ENCODE measurements around the gene SYT13.

The SYT13 gene

DNA sequence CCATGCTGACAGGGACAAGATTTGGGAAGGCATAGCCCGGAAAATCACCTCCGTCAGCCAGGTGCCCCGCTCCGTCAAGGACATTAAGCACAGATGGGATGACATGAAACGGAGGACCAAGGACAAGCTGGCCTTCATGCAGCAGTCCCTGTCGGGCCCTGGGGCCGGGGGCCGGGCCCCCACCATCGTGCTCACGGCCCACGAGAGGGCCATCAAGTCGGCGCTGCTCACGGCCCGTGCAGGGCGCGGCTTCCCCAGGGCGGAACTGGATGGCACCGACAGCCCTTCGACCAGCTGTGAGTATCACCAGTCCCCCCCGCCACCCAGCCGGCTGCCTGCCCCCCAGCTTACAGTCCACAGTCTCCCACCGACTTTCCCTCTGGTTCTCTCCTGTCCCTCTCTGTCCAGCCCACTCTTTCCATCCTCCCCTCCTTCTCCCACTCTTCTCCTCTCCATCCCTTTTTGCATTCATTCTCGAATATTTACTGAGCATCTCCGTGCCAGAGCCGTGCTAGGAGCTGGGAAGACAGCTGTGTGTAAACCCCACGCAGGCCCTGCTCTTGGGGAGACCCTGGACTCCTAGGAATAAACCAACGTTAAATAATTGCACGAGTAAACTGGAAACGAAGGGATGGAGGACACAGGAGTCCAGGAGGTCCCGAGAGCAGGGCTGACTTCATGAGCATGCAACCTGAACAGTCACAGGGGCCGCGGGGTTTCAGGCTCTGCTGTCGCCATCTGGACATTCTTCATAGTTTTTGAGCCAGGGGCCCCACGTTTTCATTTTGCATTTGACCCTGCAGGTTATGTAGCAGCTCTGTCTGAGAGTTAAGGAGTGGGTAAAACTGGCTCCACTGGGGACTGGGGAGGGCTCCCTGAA is 76.9 kb downstream of the SYT13 start:
- peak overlapping the region; percentile 87 to 90 for H3K18ac ChIP-seq (ENCODE audit: low read depth in 1 of 2, low read length in 2 of 2)
- peak overlapping the region in 1 of 2 experiments; percentile 56 for H3K14ac ChIP-seq (ENCODE audit: low read length in 2 of 2)
- H3K27ac ChIP-seq (ENCODE audit: low read length, poor library complexity, severe bottlenecking) = no peak overlapping the region
- no peak for DNase-seq
- H4K8ac ChIP-seq (ENCODE audit: low read length) = peak overlapping the region; percentile 94
- no peaks in the 10 kb centered on the region for H3K27me3 ChIP-seq (ENCODE audit: control insufficient read depth in 1 of 2, insufficient read depth in 1 of 2, low read length in 2 of 2)
- H2BK15ac ChIP-seq (ENCODE audit: low read depth, poor library complexity, severe bottlenecking) = peak overlapping the region; percentile 87
- H3K9ac ChIP-seq (ENCODE audit: low read length) = peak overlapping the region; percentile 38
- no peak overlapping the region for H3K4me2 ChIP-seq (ENCODE audit: low read length, poor library complexity, severe bottlenecking)
- peaks cover 0 to 55% of the 10 kb centered on the region in 2 experiments for H3K36me3 ChIP-seq (ENCODE audit: control insufficient read depth in 1 of 2, insufficient read depth in 2 of 2, low read depth in 1 of 2, low read length in 2 of 2)
- WGBS = 81% methylated on average over 35 of the region's 35 CpGs
- peak overlapping the region; percentile 93 for H2BK120ac ChIP-seq (ENCODE audit: low read depth, low read length)
- H3K23ac ChIP-seq (ENCODE audit: low read length in 2 of 2) = peak overlapping the region in 1 of 2 experiments; percentile 81
- peak overlapping the region in 1 of 2 experiments; percentile 32 for H3K4me3 ChIP-seq (ENCODE audit: insufficient read depth in 1 of 2, low read depth in 1 of 2, low read length in 2 of 2)
- no peak overlapping the region for H2AK5ac ChIP-seq (ENCODE audit: low read length, severe bottlenecking)
- H4K91ac ChIP-seq (ENCODE audit: low read length) = peak overlapping the region; percentile 91
- no peak overlapping the region for H2BK5ac ChIP-seq (ENCODE audit: low read depth, low read length, poor library complexity, severe bottlenecking)
- H2BK12ac ChIP-seq (ENCODE audit: low read length in 2 of 2) = peak overlapping the region; percentile 83 to 97
- H3K4ac ChIP-seq (ENCODE audit: low read depth in 1 of 2, low read length in 2 of 2) = peak overlapping the region; percentile 60 to 86
- no peaks in the 10 kb centered on the region for H3K9me3 ChIP-seq (ENCODE audit: control insufficient read depth, low read length)
- H3K79me1 ChIP-seq (replicated peaks; ENCODE audit: low read length, poor library complexity, severe bottlenecking) = peaks cover 6% of the 10 kb centered on the region
- peaks cover 13% of the 10 kb centered on the region for H3K4me1 ChIP-seq (ENCODE audit: control insufficient read depth, insufficient read depth, low read depth, low read length)
- no peak overlapping the region for H2AFZ ChIP-seq (ENCODE audit: low read depth, low read length)

DNA sequence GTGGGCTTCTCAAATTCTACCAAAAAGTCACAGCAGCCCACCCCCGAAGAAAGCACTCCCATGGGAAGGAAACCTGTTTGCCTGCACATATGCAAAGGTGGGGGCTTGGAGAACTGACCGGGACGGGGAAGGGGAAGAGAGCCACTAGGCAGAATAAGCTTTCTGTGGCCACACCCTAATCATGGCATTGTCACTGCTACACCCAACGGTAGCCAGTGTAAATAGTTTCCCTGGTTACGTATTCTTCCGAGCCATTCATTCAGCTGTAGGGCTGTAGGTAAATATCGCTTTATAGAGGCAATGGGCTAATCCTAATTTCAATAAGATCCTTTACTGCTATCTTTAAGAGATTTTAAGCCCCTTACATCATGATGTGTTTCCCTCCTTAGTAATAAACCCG is 78.0 kb downstream of the SYT13 start:
- no peak overlapping the region for H3K14ac ChIP-seq (ENCODE audit: low read length in 2 of 2)
- no peak overlapping the region for H2BK120ac ChIP-seq (ENCODE audit: low read depth, low read length)
- H2BK5ac ChIP-seq (ENCODE audit: low read depth, low read length, poor library complexity, severe bottlenecking) = no peak overlapping the region
- H3K9me3 ChIP-seq (ENCODE audit: control insufficient read depth, low read length) = no peaks in the 10 kb centered on the region
- H3K4me1 ChIP-seq (ENCODE audit: control insufficient read depth, insufficient read depth, low read depth, low read length) = peaks cover 13% of the 10 kb centered on the region
- H2BK15ac ChIP-seq (ENCODE audit: low read depth, poor library complexity, severe bottlenecking) = no peak overlapping the region
- peaks cover 6% of the 10 kb centered on the region for H3K79me1 ChIP-seq (replicated peaks; ENCODE audit: low read length, poor library complexity, severe bottlenecking)
- no peak overlapping the region for H3K4me3 ChIP-seq (ENCODE audit: insufficient read depth in 1 of 2, low read depth in 1 of 2, low read length in 2 of 2)
- no peak overlapping the region for H3K27ac ChIP-seq (ENCODE audit: low read length, poor library complexity, severe bottlenecking)
- no peak overlapping the region for H2BK12ac ChIP-seq (ENCODE audit: low read length in 2 of 2)
- H3K4ac ChIP-seq (ENCODE audit: low read depth in 1 of 2, low read length in 2 of 2) = no peak overlapping the region
- H3K27me3 ChIP-seq (ENCODE audit: control insufficient read depth in 1 of 2, insufficient read depth in 1 of 2, low read length in 2 of 2) = no peaks in the 10 kb centered on the region
- H2AK5ac ChIP-seq (ENCODE audit: low read length, severe bottlenecking) = no peak overlapping the region
- 89% methylated on average over 7 of the region's 8 CpGs for WGBS
- no peak overlapping the region for H2AFZ ChIP-seq (ENCODE audit: low read depth, low read length)
- H4K8ac ChIP-seq (ENCODE audit: low read length) = no peak overlapping the region
- no peak overlapping the region for H3K18ac ChIP-seq (ENCODE audit: low read depth in 1 of 2, low read length in 2 of 2)
- H3K23ac ChIP-seq (ENCODE audit: low read length in 2 of 2) = no peak overlapping the region
- H3K9ac ChIP-seq (ENCODE audit: low read length) = no peak overlapping the region
- no peak overlapping the region for H3K4me2 ChIP-seq (ENCODE audit: low read length, poor library complexity, severe bottlenecking)
- H4K91ac ChIP-seq (ENCODE audit: low read length) = peak overlapping the region; percentile 49
- peaks cover 0 to 47% of the 10 kb centered on the region in 2 experiments for H3K36me3 ChIP-seq (ENCODE audit: control insufficient read depth in 1 of 2, insufficient read depth in 2 of 2, low read depth in 1 of 2, low read length in 2 of 2)
- DNase-seq = no peak

DNA sequence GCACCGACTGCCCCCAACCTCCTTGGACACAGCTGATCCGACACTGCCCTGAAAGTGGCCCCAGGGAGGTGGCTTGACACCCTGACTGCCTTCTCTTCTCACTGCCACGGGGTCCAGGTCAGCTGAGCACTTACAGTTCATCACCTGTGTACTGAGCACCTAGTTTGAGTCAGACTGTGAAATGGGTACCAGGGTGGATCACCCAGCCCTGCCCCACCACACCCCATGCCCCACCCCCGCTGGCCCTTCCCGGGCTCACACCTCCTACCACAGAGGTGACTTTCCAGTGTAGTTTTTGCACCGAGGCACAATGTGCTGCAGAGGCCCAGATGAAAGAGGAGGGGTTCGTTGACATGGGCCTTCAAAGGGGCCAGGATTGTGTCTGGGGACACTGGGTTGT is 80.2 kb downstream of the SYT13 start:
- no peak overlapping the region for H3K9ac ChIP-seq (ENCODE audit: low read length)
- H3K4me1 ChIP-seq (ENCODE audit: control insufficient read depth, insufficient read depth, low read depth, low read length) = peaks cover 12% of the 10 kb centered on the region
- no peak overlapping the region for H3K23ac ChIP-seq (ENCODE audit: low read length in 2 of 2)
- H4K91ac ChIP-seq (ENCODE audit: low read length) = no peak overlapping the region
- no peak overlapping the region for H2AK5ac ChIP-seq (ENCODE audit: low read length, severe bottlenecking)
- H3K4me3 ChIP-seq (ENCODE audit: insufficient read depth in 1 of 2, low read depth in 1 of 2, low read length in 2 of 2) = no peak overlapping the region
- H3K27me3 ChIP-seq (ENCODE audit: control insufficient read depth in 1 of 2, insufficient read depth in 1 of 2, low read length in 2 of 2) = no peaks in the 10 kb centered on the region
- no peak overlapping the region for H3K4me2 ChIP-seq (ENCODE audit: low read length, poor library complexity, severe bottlenecking)
- no peak overlapping the region for H3K27ac ChIP-seq (ENCODE audit: low read length, poor library complexity, severe bottlenecking)
- no peak overlapping the region for H2AFZ ChIP-seq (ENCODE audit: low read depth, low read length)
- no peak overlapping the region for H2BK15ac ChIP-seq (ENCODE audit: low read depth, poor library complexity, severe bottlenecking)
- 83% methylated on average over 5 of the region's 7 CpGs for WGBS
- H4K8ac ChIP-seq (ENCODE audit: low read length) = no peak overlapping the region
- no peak overlapping the region for H2BK5ac ChIP-seq (ENCODE audit: low read depth, low read length, poor library complexity, severe bottlenecking)
- H2BK120ac ChIP-seq (ENCODE audit: low read depth, low read length) = no peak overlapping the region
- no peak overlapping the region for H3K18ac ChIP-seq (ENCODE audit: low read depth in 1 of 2, low read length in 2 of 2)
- H3K4ac ChIP-seq (ENCODE audit: low read depth in 1 of 2, low read length in 2 of 2) = no peak overlapping the region
- no peak overlapping the region for H2BK12ac ChIP-seq (ENCODE audit: low read length in 2 of 2)
- no peak overlapping the region for H3K14ac ChIP-seq (ENCODE audit: low read length in 2 of 2)
- DNase-seq = no peak
- H3K79me1 ChIP-seq (replicated peaks; ENCODE audit: low read length, poor library complexity, severe bottlenecking) = peaks cover 7% of the 10 kb centered on the region
- no peaks in the 10 kb centered on the region for H3K9me3 ChIP-seq (ENCODE audit: control insufficient read depth, low read length)
- H3K36me3 ChIP-seq (ENCODE audit: control insufficient read depth in 1 of 2, insufficient read depth in 2 of 2, low read depth in 1 of 2, low read length in 2 of 2) = peaks cover 0 to 33% of the 10 kb centered on the region in 2 experiments

DNA sequence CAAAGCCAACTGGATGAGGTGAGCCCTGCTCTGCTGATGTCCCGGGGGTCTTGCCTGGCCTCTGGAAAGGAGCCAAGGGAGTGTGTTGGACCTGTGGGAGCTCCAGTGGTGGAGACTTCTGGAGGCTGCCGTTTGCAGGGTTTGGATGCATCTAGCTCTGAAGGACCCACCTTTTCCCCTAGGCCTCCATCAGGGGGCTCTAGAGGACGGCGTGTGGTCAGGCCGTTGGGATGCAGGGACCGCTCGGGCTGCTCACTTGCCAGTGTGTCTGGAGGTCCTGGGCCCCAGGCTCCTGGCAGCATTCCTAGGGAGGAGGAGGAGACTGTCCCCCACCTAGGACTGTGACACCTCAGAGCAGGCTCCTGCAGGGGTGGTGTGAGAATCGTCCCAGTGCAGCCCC is 81.4 kb downstream of the SYT13 start:
- H3K18ac ChIP-seq (ENCODE audit: low read depth in 1 of 2, low read length in 2 of 2) = no peak overlapping the region
- no peak overlapping the region for H3K23ac ChIP-seq (ENCODE audit: low read length in 2 of 2)
- peaks cover 0 to 31% of the 10 kb centered on the region in 2 experiments for H3K36me3 ChIP-seq (ENCODE audit: control insufficient read depth in 1 of 2, insufficient read depth in 2 of 2, low read depth in 1 of 2, low read length in 2 of 2)
- no peak overlapping the region for H3K4me2 ChIP-seq (ENCODE audit: low read length, poor library complexity, severe bottlenecking)
- no peak overlapping the region for H2AK5ac ChIP-seq (ENCODE audit: low read length, severe bottlenecking)
- H3K14ac ChIP-seq (ENCODE audit: low read length in 2 of 2) = peak overlapping the region in 1 of 2 experiments; percentile 22
- no peak overlapping the region for H2BK12ac ChIP-seq (ENCODE audit: low read length in 2 of 2)
- no peak overlapping the region for H2BK120ac ChIP-seq (ENCODE audit: low read depth, low read length)
- H3K27ac ChIP-seq (ENCODE audit: low read length, poor library complexity, severe bottlenecking) = no peak overlapping the region
- H3K4me3 ChIP-seq (ENCODE audit: insufficient read depth in 1 of 2, low read depth in 1 of 2, low read length in 2 of 2) = no peak overlapping the region
- H2BK15ac ChIP-seq (ENCODE audit: low read depth, poor library complexity, severe bottlenecking) = no peak overlapping the region
- no peak overlapping the region for H3K4ac ChIP-seq (ENCODE audit: low read depth in 1 of 2, low read length in 2 of 2)
- H3K9ac ChIP-seq (ENCODE audit: low read length) = no peak overlapping the region
- DNase-seq = no peak
- no peak overlapping the region for H2BK5ac ChIP-seq (ENCODE audit: low read depth, low read length, poor library complexity, severe bottlenecking)
- no peak overlapping the region for H4K8ac ChIP-seq (ENCODE audit: low read length)
- no peak overlapping the region for H4K91ac ChIP-seq (ENCODE audit: low read length)
- H3K9me3 ChIP-seq (ENCODE audit: control insufficient read depth, low read length) = no peaks in the 10 kb centered on the region
- H3K27me3 ChIP-seq (ENCODE audit: control insufficient read depth in 1 of 2, insufficient read depth in 1 of 2, low read length in 2 of 2) = no peaks in the 10 kb centered on the region
- peaks cover 5% of the 10 kb centered on the region for H3K4me1 ChIP-seq (ENCODE audit: control insufficient read depth, insufficient read depth, low read depth, low read length)
- 60% methylated on average over 7 of the region's 8 CpGs for WGBS
- H3K79me1 ChIP-seq (replicated peaks; ENCODE audit: low read length, poor library complexity, severe bottlenecking) = peaks cover 7% of the 10 kb centered on the region
- no peak overlapping the region for H2AFZ ChIP-seq (ENCODE audit: low read depth, low read length)

Data from mesenchymal stem cell (in vitro differentiated cells and primary cell).